BE2C (cell line): ENCODE measurements around the gene CDC27.

Experiments
- DNase-seq: peaks from one replicate; pipeline ENCODE4 v3.0.0-alpha.2; 2020
- H3K27me3 ChIP-seq: fragments of 250-450 bp; sonication (Bioruptor Pico); 2 replicates; pipeline ENCODE4 v1.5.1; 2020; ENCODE audit warnings: mild to moderate bottlenecking
- H3K36me3 ChIP-seq: fragments of 250-450 bp; sonication (Bioruptor Pico); 2 replicates; pipeline ENCODE4 v1.5.1; 2020; ENCODE audit warnings: mild to moderate bottlenecking
- H3K4me1 ChIP-seq: fragments of 250-450 bp; sonication (Bioruptor Pico); 2 replicates; pipeline ENCODE4 v1.5.1; 2020
- H3K4me3 ChIP-seq: 2 replicates; pipeline ENCODE4 v1.5.1; 2011; ENCODE audit warnings: low read depth, low read length
- H3K9me3 ChIP-seq: fragments of 250-450 bp; sonication (Bioruptor Pico); 2 replicates; pipeline ENCODE4 v1.5.1; 2020
- CTCF ChIP-seq: IDR thresholded peaks from 2 replicates; pipeline ENCODE4 v1.5.1; 2012; ENCODE audit warnings: mild to moderate bottlenecking, low read depth, low read length

CDC27 gene

GRCh38 chr17:47208744-47209488, 19.8 kb upstream of the CDC27 start, which contains the start of gene MYL4:
Gene MYL4 (plus strand): TSS chr17:47209348. CDS start chr17:47209423, 75 bp downstream.
- TF ChIP-seq CTCF, result no peak
- H3K9me3 ChIP-seq, result no peaks in the 10 kb centered on the region
- H3K36me3 ChIP-seq, result no peaks in the 10 kb centered on the region
- no peak within 1 kb of the TSS for H3K4me3 ChIP-seq
- no peaks in the 10 kb centered on the region for H3K27me3 ChIP-seq
- DNase-seq, result no peak
- no peaks in the 10 kb centered on the region for H3K4me1 ChIP-seq

- Histone ChIP-seq H3K9me3 (no peaks in the 10 kb centered on the region), H3K4me3 (no peak overlapping the region), H3K36me3 (no peaks in the 10 kb centered on the region), H3K4me1 (no peaks in the 10 kb centered on the region), H3K27me3 (no peaks in the 10 kb centered on the region)
- no peak for TF ChIP-seq CTCF
- no peak for DNase-seq
These were observed 18.3 kb upstream of the CDC27 start for GRCh38 chr17:47207143-47208067.

GRCh38 chr17:47205419-47205963, 16.4 kb upstream of the CDC27 start:
- Histone ChIP-seq H3K27me3 (no peaks in the 10 kb centered on the region), H3K36me3 (no peaks in the 10 kb centered on the region), H3K9me3 (no peaks in the 10 kb centered on the region), H3K4me3 (no peak overlapping the region), H3K4me1 (no peaks in the 10 kb centered on the region)
- no peak for TF ChIP-seq CTCF
- no peak for DNase-seq

GRCh38 chr17:47204722-47205418, 15.8 kb upstream of the CDC27 start:
- H3K27me3 ChIP-seq, result no peaks in the 10 kb centered on the region
- H3K36me3 ChIP-seq, result no peaks in the 10 kb centered on the region
- no peaks in the 10 kb centered on the region for H3K4me1 ChIP-seq
- H3K9me3 ChIP-seq, result no peaks in the 10 kb centered on the region
- H3K4me3 ChIP-seq, result no peak overlapping the region
- no peak for TF ChIP-seq CTCF
- DNase-seq, result no peak

GRCh38 chr17:47203984-47204721, 15.1 kb upstream of the CDC27 start:
- TF ChIP-seq CTCF, result no peak
- H3K4me1 ChIP-seq, result no peaks in the 10 kb centered on the region
- H3K4me3 ChIP-seq, result no peak overlapping the region
- no peaks in the 10 kb centered on the region for H3K36me3 ChIP-seq
- H3K27me3 ChIP-seq, result no peaks in the 10 kb centered on the region
- H3K9me3 ChIP-seq, result no peaks in the 10 kb centered on the region
- DNase-seq, result no peak
